ENCODE measurements around the gene SLC5A5.

Gene SLC5A5

GRCh38 chr19:17871878-17872250, at the start of gene SLC5A5:
SLC5A5 (plus strand) TSS chr19:17871945; CDS start chr19:17872320, 375 bp downstream.
- DNase-seq, result no peak

- no peak for DNase-seq
These were observed 47.4 kb upstream of the SLC5A5 start for GRCh38 chr19:17824339-17824738.

GRCh38 chr19:17826508-17827056, 45.2 kb upstream of the SLC5A5 start:
- DNase-seq, result no peak

DNA sequence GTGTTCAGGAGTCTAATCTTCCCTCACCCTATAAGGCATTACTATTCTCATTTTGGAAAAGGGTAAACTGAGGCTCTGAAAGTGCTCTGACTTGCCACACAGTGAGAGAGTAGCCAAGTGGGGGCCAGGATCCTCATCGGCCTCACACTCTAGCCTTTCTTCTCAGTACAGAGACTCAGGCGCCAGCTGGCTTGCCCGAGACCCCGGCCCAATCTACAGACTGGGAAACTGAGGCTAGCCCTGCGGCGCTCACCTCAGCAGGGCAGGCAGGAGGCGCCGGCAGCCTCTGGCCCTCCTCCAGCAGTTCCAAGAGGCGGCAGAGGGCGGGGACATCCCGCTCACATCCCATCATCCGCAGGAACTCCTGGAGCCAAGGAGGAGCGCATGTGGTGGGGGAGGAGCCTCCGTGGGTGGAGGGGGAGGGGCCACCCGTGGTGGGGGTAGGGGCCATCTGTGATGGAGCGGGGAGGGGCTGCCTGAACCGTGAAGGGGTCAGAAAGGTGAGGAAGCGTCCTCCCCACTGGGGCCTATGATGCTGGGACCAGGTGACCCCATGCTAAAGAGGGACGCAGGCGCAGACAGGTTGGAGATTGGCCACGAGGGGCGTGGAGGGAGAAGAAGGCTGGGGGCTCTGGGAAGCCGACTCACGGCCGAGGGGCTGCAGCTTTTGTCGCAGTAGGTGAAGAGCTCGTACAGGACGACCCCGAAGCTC, 41.7 kb upstream of the SLC5A5 start:
- no peak for DNase-seq

GRCh38 chr19:17830567-17831418, 41.0 kb upstream of the SLC5A5 start:
- peak; percentile 17 to 25 for DNase-seq

- no peak for DNase-seq
These were observed 40.3 kb upstream of the SLC5A5 start for GRCh38 chr19:17831419-17831888.

- no peak for DNase-seq
These were observed 39.1 kb upstream of the SLC5A5 start for GRCh38 chr19:17832443-17833208.

- DNase-seq, result no peak
These were observed 37.2 kb upstream of the SLC5A5 start for GRCh38 chr19:17834350-17835181.

DNA sequence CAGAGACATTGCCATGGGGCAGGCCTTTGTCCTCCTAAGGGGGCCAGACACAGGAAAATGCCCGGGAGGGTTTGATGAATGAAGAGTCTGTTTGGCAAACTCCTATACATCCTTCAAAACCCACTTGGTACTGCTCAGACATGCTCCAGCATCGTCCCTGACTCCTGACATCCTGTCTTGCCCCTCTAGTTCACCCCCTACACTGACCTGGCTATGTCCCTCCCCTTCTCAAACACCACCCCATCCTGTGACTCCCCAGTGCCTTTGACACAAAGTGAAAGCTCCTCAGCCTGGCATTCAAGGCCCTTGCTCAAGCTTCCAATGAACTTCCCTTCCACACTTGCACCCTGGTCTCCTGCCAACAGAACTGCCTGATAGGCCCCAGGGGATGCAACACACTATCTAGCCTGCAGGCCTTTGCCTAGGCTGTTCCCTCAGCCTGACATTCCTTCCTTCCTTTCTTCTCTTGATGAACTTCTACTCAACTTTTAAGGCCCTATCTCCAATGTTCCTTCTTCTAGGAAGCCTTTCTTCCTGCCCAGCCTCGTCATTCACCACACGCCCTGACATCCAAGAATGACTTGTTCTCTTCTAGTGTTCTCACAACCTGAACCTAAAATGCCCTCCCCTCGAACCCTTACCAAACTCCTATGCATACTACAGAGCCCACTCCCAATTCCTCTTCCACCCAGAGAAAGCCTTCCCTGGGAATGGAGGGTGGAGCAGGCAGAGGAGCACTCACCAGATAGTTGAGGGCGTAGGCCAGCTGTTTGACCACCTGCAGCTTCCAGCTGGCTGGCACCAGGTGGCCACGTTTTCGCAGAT, 36.4 kb upstream of the SLC5A5 start:
- no peak for DNase-seq

DNA sequence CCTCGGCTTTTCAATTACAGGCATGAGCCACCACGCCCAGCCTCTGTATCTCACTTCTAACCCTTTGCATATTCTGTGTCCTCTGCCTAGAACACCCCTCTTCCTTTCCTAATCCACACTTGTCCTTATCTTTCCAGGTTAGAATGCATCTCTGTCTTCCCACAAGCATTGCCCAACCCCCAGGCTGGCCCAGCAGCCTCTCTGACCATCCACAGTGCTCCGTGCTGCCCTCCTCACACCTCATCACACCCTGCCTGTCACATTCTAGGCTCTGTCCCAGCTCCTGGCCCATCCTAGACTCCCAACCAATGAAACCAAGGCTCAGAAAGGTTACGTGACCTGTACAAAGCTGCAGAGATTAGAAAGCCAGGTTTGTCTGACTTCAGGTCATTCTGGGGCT, 35.2 kb upstream of the SLC5A5 start:
- no peak for DNase-seq

GRCh38 chr19:17837972-17838371, 33.8 kb upstream of the SLC5A5 start:
- no peak for DNase-seq

GRCh38 chr19:17840019-17840418, 31.7 kb upstream of the SLC5A5 start:
- DNase-seq, result no peak

GRCh38 chr19:17841371-17841809, 30.4 kb upstream of the SLC5A5 start:
- DNase-seq, result no peak

DNA sequence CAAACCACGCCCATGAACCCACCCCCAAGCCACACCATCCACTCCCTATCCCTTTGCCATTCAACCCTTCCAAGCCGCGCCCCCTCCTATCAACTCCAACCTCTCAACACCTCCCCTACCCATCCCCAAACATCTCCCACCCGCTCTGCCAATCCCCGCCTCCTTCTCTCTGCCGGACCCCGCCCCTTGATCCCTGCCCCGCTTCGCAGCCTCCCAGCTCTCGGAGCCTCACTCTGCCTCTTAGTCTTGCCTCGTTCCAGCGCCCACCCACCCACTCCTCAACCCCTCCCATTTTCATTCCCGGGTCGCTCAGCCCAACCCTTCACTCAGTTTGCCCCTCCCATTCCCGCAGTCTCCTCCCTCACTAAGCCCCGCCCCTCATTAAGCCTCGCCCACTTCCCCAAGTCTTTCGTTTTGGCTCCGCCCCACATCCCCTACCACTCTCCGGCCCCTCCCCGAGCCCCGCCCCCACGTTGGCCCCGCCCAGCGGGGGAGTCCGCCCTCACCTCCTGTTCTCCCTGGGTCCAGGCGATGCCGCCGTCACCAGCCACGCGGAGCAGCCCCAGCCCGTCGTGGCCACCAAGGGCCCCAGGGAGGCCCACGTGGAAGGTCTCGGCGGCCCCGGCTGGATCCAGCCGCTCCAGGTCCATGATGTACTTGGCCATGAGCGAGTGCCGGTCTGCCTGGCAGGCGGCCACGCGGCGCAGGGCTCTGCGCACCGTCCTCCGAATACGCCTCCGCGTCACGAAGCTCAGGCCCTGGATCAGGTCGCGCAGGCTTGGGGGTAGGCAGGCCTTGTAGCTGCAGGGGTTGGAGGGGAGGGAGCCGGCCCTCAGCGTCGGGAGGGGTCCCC, 29.7 kb upstream of the SLC5A5 start:
- peak; percentile 45 to 52 for DNase-seq

- DNase-seq, result no peak
These were observed 29.0 kb upstream of the SLC5A5 start for GRCh38 chr19:17842663-17843291.

- no peak for DNase-seq
These were observed 28.4 kb upstream of the SLC5A5 start for GRCh38 chr19:17843292-17843827.

DNA sequence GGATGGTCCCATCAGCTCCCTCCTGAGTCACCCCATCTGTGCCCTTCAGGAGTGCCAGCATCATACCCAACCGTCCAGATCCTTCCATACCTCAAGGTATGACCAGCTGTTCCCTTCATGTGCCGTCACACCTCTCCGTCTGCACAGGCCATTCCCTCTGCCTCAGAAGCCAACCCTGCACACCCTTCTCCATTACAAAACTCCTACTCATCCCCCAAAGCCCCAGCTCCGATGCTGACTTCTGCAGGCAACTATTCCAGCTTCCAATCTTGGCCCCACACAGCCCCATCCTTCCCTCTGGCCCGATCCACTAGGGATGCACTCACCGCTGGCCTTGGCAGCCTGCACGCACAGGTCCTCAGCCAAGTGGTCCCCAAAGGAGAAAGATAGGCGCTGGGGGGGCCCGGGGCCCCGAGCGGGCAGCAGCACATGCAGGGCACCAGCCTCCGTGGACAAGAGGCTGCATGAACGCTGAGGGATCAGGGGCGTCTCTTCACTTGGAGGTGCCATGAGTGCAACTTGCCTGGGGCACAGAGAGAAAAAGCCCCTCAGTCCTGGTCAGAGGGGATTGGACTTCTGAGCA, 27.7 kb upstream of the SLC5A5 start:
- no peak for DNase-seq

DNA sequence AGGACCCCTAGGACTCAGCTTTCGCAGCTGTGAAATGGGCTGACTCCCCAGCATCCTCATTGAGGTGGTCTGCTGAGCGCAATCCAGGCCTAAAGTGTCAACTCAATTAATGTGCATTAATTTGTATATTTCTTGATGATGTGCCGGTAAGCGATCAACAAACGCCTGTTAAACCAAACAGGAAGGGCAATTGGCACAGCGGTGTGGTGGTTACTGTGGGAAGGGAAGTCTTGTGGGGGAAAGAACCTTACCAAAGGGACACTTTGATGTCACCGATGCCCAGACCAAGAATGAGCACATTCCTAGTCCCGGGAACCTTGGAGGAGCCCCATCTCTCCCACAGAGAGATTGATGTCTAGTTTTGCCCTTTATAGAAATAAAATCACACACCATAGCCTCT, 25.6 kb upstream of the SLC5A5 start:
- no peak for DNase-seq
